Natural killer cell (primary cell): ENCODE data around the gene PAOX. TPM values are rescaled to one million over a fixed set of nuclear protein-coding genes. Genes with fewer than 3 reads are reported as not detected.

Experiments
- ATAC-seq, 3 donors: fragments of 150-1000 bp in 2 of 3; fragments of 200-7000 bp in 1 of 3; cut with Tn5 transposase; 1 replicate in 1 of 3; 2 replicates in 2 of 3; pipeline ENCODE4 v1.10.0; 2021; ENCODE audit warnings: mild to moderate bottlenecking in 2 of 3, moderate library complexity in 2 of 3
- DNase-seq, 2 donors: peaks; one replicate each; pipeline versions ENCODE4 v3.0.0 to v3.0.0-alpha.2; 2013 to 2021; ENCODE audit warnings: mixed read lengths in 1 of 2
- H3K27ac ChIP-seq: one replicate; pipeline ENCODE4 v1.5.1; 2013; ENCODE audit warnings: mild to moderate bottlenecking, low read length
- H3K27me3 ChIP-seq: one replicate; pipeline ENCODE4 v1.6.1; 2013; ENCODE audit warnings: low read length; ENCODE audit not compliant: control insufficient read depth, insufficient read depth
- H3K36me3 ChIP-seq: one replicate; pipeline ENCODE4 v1.6.1; 2013; ENCODE audit warnings: low read length; ENCODE audit not compliant: control insufficient read depth, insufficient read depth
- H3K4me1 ChIP-seq: one replicate; pipeline ENCODE4 v1.6.1; 2013; ENCODE audit warnings: low read length; ENCODE audit not compliant: control insufficient read depth, insufficient read depth
- H3K4me3 ChIP-seq: one replicate; pipeline ENCODE4 v1.5.1; 2013; ENCODE audit warnings: low read length
- H3K9me3 ChIP-seq: one replicate; pipeline ENCODE4 v1.6.1; 2013; ENCODE audit warnings: low read length; ENCODE audit not compliant: control insufficient read depth, insufficient read depth
- H3K27ac Mint-ChIP-seq, 2 donors: one replicate each; pipeline ENCODE4 v1.8.0; 2022; ENCODE audit warnings: mild to moderate bottlenecking in 2 of 2, mixed read lengths in 2 of 2, moderate library complexity in 1 of 2
- H3K27me3 Mint-ChIP-seq, 2 donors: one replicate each; pipeline ENCODE4 v1.8.0; 2022; ENCODE audit warnings: low read depth in 2 of 2, mixed read lengths in 2 of 2
- H3K36me3 Mint-ChIP-seq: one replicate; pipeline ENCODE4 v1.8.0; 2022; ENCODE audit warnings: mixed read lengths
- H3K4me1 Mint-ChIP-seq, 2 donors: one replicate each; pipeline ENCODE4 v1.8.0; 2022; ENCODE audit warnings: mixed read lengths in 2 of 2
- H3K4me3 Mint-ChIP-seq: one replicate; pipeline ENCODE4 v1.8.0; 2022; ENCODE audit warnings: mild to moderate bottlenecking, moderate library complexity, mixed read lengths
- H3K9me3 Mint-ChIP-seq, 2 donors: one replicate each; pipeline ENCODE4 v1.8.0; 2022; ENCODE audit warnings: mixed read lengths in 2 of 2
- CTCF ChIP-seq: fragments of 200-600 bp; IDR thresholded peaks from one replicate; pipeline ENCODE4 v1.8.0; 2022; ENCODE audit warnings: antibody characterized with exemption
- WGBS: methylation state at CpG from one replicate; pipeline ENCODE4 v1.1.7; 2013; ENCODE audit warnings: missing lambda C conversion rate; ENCODE audit not compliant: insufficient coverage; 5-methylcytosine and 5-hydroxymethylcytosine counted together
- intact Hi-C: fragments of 100-400 bp; cut with micrococcal nuclease; formaldehyde crosslinking; loops from one replicate; pipeline ENCODE4 v1.14.2; 2022
- total RNA-seq, 4 donors: library from RNA; stranded (reverse); fragments of 120-200 nt in 1 of 4; gene quantifications; one replicate each; pipeline versions ENCODE4 v1.2.3 to v1.2.4, GENCODE V29; 2013 to 2022

PAOX gene
- total RNA-seq, 3 donors from 2014 or later (not counting 1 experiment from before 2014, with no cell fraction given) = 4.2 to 5.8 (median 5.5) TPM

GRCh38 chr10:133358925-133359310 lies 20.1 kb upstream of the PAOX start:
- H3K4me1 Mint-ChIP-seq = no peaks in the 10 kb centered on the region
- no peaks in the 10 kb centered on the region for H3K27me3 Mint-ChIP-seq
- no peak for DNase-seq
- no peaks in the 10 kb centered on the region for H3K36me3 Mint-ChIP-seq
- Histone ChIP-seq H3K27me3 (no peaks in the 10 kb centered on the region), H3K27ac (no peak overlapping the region), H3K36me3 (no peaks in the 10 kb centered on the region), H3K4me1 (peaks cover 10% of the 10 kb centered on the region), H3K4me3 (no peak overlapping the region), H3K9me3 (no peaks in the 10 kb centered on the region)
- H3K27ac Mint-ChIP-seq = no peak overlapping the region
- no peak for ATAC-seq
- intact Hi-C loops = loop anchor here (1.0 kb wide), 1 partner anchor 35 kb away; the partner anchor contains the start of gene MTG1
- no peak for TF ChIP-seq CTCF
- no peak overlapping the region for H3K4me3 Mint-ChIP-seq
- no peaks in the 10 kb centered on the region for H3K9me3 Mint-ChIP-seq
- WGBS = 90% methylated on average over 11 of the region's 11 CpGs

GRCh38 chr10:133359554-133359971 lies 19.5 kb upstream of the PAOX start:
- 71% methylated on average over 6 of the region's 6 CpGs for WGBS
- Histone ChIP-seq H3K36me3 (peaks cover 2% of the 10 kb centered on the region), H3K4me1 (peaks cover 10% of the 10 kb centered on the region), H3K27me3 (no peaks in the 10 kb centered on the region), H3K27ac (no peak overlapping the region), H3K4me3 (no peak overlapping the region), H3K9me3 (no peaks in the 10 kb centered on the region)
- H3K36me3 Mint-ChIP-seq = no peaks in the 10 kb centered on the region
- H3K27me3 Mint-ChIP-seq = no peaks in the 10 kb centered on the region
- H3K27ac Mint-ChIP-seq = no peak overlapping the region
- DNase-seq (peak in 1 of 2 donors; percentile 69), ATAC-seq (no peak)
- H3K4me1 Mint-ChIP-seq = no peaks in the 10 kb centered on the region
- H3K4me3 Mint-ChIP-seq = no peak overlapping the region
- no peaks in the 10 kb centered on the region for H3K9me3 Mint-ChIP-seq
- TF ChIP-seq CTCF = no peak
- intact Hi-C loops = no loop called here

GRCh38 chr10:133359972-133360610 lies 19.0 kb upstream of the PAOX start:
- no peaks in the 10 kb centered on the region for H3K27me3 Mint-ChIP-seq
- intact Hi-C loops = no loop called here
- no peak for TF ChIP-seq CTCF
- no peaks in the 10 kb centered on the region for H3K36me3 Mint-ChIP-seq
- no peaks in the 10 kb centered on the region for H3K4me1 Mint-ChIP-seq
- no peak for DNase-seq
- peaks cover 6% of the 10 kb centered on the region for H3K36me3 ChIP-seq
- H3K4me3 ChIP-seq = no peak overlapping the region
- no peak overlapping the region for H3K27ac ChIP-seq
- H3K9me3 ChIP-seq = no peaks in the 10 kb centered on the region
- peaks cover 10% of the 10 kb centered on the region for H3K4me1 ChIP-seq
- no peaks in the 10 kb centered on the region for H3K9me3 Mint-ChIP-seq
- H3K4me3 Mint-ChIP-seq = no peak overlapping the region
- no peak overlapping the region for H3K27ac Mint-ChIP-seq
- H3K27me3 ChIP-seq = no peaks in the 10 kb centered on the region
- ATAC-seq = no peak
- 95% methylated on average over 17 of the region's 17 CpGs for WGBS

- no peaks in the 10 kb centered on the region for H3K27me3 Mint-ChIP-seq
Observed at GRCh38 chr10:133361227-133361626, 17.8 kb upstream of the PAOX start.

More at GRCh38 chr10:133361227-133361626, 17.8 kb upstream of the PAOX start:
- Mint-ChIP-seq H3K4me3 (no peak overlapping the region), H3K9me3 (no peaks in the 10 kb centered on the region), H3K27ac (no peak overlapping the region), H3K4me1 (no peaks in the 10 kb centered on the region), H3K36me3 (no peaks in the 10 kb centered on the region)
- no peak for DNase-seq
- H3K9me3 ChIP-seq = no peaks in the 10 kb centered on the region
- H3K36me3 ChIP-seq = peaks cover 16% of the 10 kb centered on the region
- peaks cover 10% of the 10 kb centered on the region for H3K4me1 ChIP-seq
- H3K27ac ChIP-seq = no peak overlapping the region
- WGBS = 97% methylated on average over 5 of the region's 5 CpGs
- intact Hi-C loops = no loop called here
- no peak for ATAC-seq
- no peak overlapping the region for H3K4me3 ChIP-seq
- H3K27me3 ChIP-seq = no peaks in the 10 kb centered on the region
- no peak for TF ChIP-seq CTCF
